NB4 (cell line): ENCODE measurements around the gene NDUFA7.

Experiments
- POLR2A ChIP-seq: IDR thresholded peaks from 2 replicates; pipeline ENCODE4 v1.6.1; 2011; ENCODE audit warnings: mild to moderate bottlenecking; ENCODE audit not compliant: insufficient read length; ENCODE audit errors: extremely low read depth
- TF ChIP-seq, protein P1 (sequence below): IDR thresholded peaks from one replicate; pipeline ENCODE4 v1.5.1; 2012; ENCODE audit warnings: low read depth, low read length

DNA sequence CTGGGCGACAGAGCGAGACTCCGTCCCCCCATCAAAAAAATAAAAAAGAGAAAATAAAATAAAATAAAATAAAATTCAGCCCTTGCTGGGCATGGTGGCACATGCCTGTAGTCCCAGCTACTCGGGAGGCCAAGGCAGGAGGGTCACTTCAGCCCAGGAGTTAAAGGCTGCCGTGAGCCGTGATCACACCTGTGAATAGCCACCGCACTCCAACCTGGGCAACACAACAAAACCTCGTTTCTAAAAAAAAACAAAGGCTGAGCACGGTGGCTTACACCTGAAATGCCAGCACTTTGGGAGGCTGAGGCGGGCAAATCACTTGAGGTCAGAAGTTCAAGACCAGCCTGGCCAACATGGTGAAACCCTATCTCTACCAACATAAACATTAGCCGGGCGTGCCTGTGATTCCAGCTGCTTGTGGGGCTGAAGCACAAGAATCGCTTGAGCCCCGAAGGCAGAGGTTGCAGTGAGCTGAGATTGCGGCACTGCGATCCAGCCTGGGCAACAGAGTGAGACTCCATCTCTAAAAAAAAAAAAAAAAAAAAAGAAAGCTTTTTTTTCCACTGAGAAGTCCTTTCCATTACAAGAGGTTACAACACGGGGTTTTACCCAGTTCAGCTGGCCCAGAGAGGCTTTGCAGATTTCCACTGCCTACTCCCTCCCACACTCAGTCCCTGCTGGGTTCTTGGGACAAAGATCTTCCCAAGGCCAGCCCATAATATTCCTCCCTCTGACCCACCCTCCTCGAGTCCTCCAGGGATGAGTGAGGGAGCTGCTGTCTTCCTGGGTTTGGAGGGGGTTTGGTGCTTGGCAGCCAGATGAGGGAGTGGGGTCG, 49.2 kb upstream of the NDUFA7 start:
- TF ChIP-seq, protein P1, sequence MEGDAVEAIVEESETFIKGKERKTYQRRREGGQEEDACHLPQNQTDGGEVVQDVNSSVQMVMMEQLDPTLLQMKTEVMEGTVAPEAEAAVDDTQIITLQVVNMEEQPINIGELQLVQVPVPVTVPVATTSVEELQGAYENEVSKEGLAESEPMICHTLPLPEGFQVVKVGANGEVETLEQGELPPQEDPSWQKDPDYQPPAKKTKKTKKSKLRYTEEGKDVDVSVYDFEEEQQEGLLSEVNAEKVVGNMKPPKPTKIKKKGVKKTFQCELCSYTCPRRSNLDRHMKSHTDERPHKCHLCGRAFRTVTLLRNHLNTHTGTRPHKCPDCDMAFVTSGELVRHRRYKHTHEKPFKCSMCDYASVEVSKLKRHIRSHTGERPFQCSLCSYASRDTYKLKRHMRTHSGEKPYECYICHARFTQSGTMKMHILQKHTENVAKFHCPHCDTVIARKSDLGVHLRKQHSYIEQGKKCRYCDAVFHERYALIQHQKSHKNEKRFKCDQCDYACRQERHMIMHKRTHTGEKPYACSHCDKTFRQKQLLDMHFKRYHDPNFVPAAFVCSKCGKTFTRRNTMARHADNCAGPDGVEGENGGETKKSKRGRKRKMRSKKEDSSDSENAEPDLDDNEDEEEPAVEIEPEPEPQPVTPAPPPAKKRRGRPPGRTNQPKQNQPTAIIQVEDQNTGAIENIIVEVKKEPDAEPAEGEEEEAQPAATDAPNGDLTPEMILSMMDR = no peak
- no peak for TF ChIP-seq POLR2A
